Fibroblast of lung (primary cell): ENCODE data around the gene HPRT1. TPM values are rescaled to one million over a fixed set of nuclear protein-coding genes. Genes with fewer than 3 reads are reported as not detected.
A peak's percentile ranks its signal among the peaks of the same experiment; 100 is the strongest.

Experiments
- DNase-seq, 2 donors: peaks; one replicate each; pipeline versions ENCODE4 v3.0.0 to v3.0.0-alpha.2; 2010; ENCODE audit warnings: low read depth in 2 of 2
- H2AFZ ChIP-seq: 2 replicates; pipeline ENCODE4 v1.5.1; 2012; ENCODE audit warnings: low read length, control low read depth, inconsistent platforms
- H3K27ac ChIP-seq: 2 replicates; pipeline ENCODE4 v1.5.1; 2011; ENCODE audit warnings: low read length, control low read depth; ENCODE audit not compliant: insufficient read depth
- H3K27me3 ChIP-seq: 2 replicates; pipeline ENCODE4 v1.5.1; 2011; ENCODE audit warnings: mild to moderate bottlenecking, low read length; ENCODE audit not compliant: control insufficient read depth, insufficient read depth
- H3K36me3 ChIP-seq: 2 replicates; pipeline ENCODE4 v1.5.1; 2011; ENCODE audit warnings: low read length; ENCODE audit not compliant: control insufficient read depth, insufficient read depth
- H3K4me1 ChIP-seq: 2 replicates; pipeline ENCODE4 v1.5.1; 2011; ENCODE audit warnings: low read length; ENCODE audit not compliant: control insufficient read depth, insufficient read depth; ENCODE audit errors: extremely low read depth
- H3K4me2 ChIP-seq: 2 replicates; pipeline ENCODE4 v1.5.1; 2011; ENCODE audit warnings: low read length, control low read depth; ENCODE audit not compliant: insufficient read depth; ENCODE audit errors: extremely low read depth
- H3K4me3 ChIP-seq, 4 experiments: fragments of 200-600 bp in 1 of 4; sonication (generic) in 1 of 4; replicated peaks in 1 of 4; 2 replicates each; pipeline ENCODE4 v1.5.1; 2011 to 2016; ENCODE audit warnings: low read length in 4 of 4, low read depth in 3 of 4, mild to moderate bottlenecking in 3 of 4, control low read depth in 2 of 4, inconsistent platforms in 1 of 4, mixed read lengths in 1 of 4; ENCODE audit not compliant: insufficient read depth in 1 of 4; ENCODE audit errors: control extremely low read depth in 1 of 4
- H3K79me2 ChIP-seq: 2 replicates; pipeline ENCODE4 v1.5.1; 2012; ENCODE audit warnings: mild to moderate bottlenecking, low read length, inconsistent platforms; ENCODE audit not compliant: control insufficient read depth, insufficient read depth
- H3K9ac ChIP-seq: 2 replicates; pipeline ENCODE4 v1.5.1; 2011; ENCODE audit warnings: mild to moderate bottlenecking, low read length, control low read depth; ENCODE audit not compliant: insufficient read depth
- H3K9me3 ChIP-seq: 2 replicates; pipeline ENCODE4 v1.5.1; 2012; ENCODE audit warnings: low read depth, low read length; ENCODE audit not compliant: control insufficient read depth, insufficient read depth
- H4K20me1 ChIP-seq: 2 replicates; pipeline ENCODE4 v1.5.1; 2011; ENCODE audit warnings: low read length; ENCODE audit not compliant: control insufficient read depth, insufficient read depth; ENCODE audit errors: extremely low read depth
- EZH2 ChIP-seq: IDR thresholded peaks from 2 replicates; pipeline ENCODE4 v1.5.1; 2012; ENCODE audit warnings: low read length, control low read depth, mild to moderate bottlenecking; ENCODE audit errors: missing control alignments
- polyA plus RNA-seq, 2 donors: library from polyadenylated mRNA; depleted of rRNA in 1 of 2; stranded (reverse) in 1 of 2; unstranded in 1 of 2; fragments of >200 nt; gene quantifications; 2 replicates each; pipeline ENCODE4 v1.2.1, GENCODE V29; 2011 to 2012; ENCODE audit warnings: missing spikeins in 1 of 2
- total RNA-seq: library from RNA; depleted of rRNA; stranded (reverse); fragments of >200 nt; gene quantifications from 2 replicates; pipeline ENCODE4 v1.2.1, GENCODE V29; 2014
- TF ChIP-seq, protein P1 (sequence below), 2 donors: IDR thresholded peaks in 1 of 2; conservative IDR thresholded peaks in 1 of 2; 1 replicate in 1 of 2; 2 replicates in 1 of 2; pipeline ENCODE4 v1.5.1; 2011 to 2012; ENCODE audit warnings: low read length in 2 of 2, control low read depth in 1 of 2, inconsistent platforms in 1 of 2, low read depth in 1 of 2, mild to moderate bottlenecking in 1 of 2

HPRT1 gene
- total and polyA plus RNA-seq, 2 donors (not counting 1 experiment from before 2014, with no cell fraction given) = 23.0 to 51.8 TPM

DNA sequence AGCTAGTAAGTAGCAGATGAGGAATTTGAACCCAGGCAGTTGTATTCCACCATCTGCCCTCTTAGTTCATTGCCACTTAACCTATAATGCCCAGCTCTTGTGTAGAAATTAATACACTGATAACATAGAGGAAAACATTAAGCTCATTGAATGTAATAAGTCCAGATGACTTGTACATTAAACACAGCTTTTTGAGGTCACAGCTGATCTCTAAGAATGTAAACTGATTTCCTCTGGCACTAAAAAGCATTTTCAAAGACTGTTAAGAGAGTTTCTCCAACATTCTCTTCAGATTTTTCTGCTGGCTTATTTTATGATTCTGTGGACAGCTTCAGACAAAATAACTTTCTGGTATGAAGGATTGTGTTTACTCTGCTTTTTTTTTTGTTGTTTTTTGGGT, 42.7 kb downstream of the HPRT1 start:
- H3K4me2 ChIP-seq = no peak overlapping the region
- no peaks in the 10 kb centered on the region for H3K27me3 ChIP-seq
- no peak overlapping the region for H2AFZ ChIP-seq
- no peaks in the 10 kb centered on the region for H3K9me3 ChIP-seq
- no peak overlapping the region for H3K9ac ChIP-seq
- no peaks in the 10 kb centered on the region for H4K20me1 ChIP-seq
- TF ChIP-seq EZH2 = no peak
- TF ChIP-seq, protein P1, sequence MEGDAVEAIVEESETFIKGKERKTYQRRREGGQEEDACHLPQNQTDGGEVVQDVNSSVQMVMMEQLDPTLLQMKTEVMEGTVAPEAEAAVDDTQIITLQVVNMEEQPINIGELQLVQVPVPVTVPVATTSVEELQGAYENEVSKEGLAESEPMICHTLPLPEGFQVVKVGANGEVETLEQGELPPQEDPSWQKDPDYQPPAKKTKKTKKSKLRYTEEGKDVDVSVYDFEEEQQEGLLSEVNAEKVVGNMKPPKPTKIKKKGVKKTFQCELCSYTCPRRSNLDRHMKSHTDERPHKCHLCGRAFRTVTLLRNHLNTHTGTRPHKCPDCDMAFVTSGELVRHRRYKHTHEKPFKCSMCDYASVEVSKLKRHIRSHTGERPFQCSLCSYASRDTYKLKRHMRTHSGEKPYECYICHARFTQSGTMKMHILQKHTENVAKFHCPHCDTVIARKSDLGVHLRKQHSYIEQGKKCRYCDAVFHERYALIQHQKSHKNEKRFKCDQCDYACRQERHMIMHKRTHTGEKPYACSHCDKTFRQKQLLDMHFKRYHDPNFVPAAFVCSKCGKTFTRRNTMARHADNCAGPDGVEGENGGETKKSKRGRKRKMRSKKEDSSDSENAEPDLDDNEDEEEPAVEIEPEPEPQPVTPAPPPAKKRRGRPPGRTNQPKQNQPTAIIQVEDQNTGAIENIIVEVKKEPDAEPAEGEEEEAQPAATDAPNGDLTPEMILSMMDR (conservative IDR thresholded peaks at IDR 0.05 in 1 of 2, IDR thresholded peaks at IDR 0.05 in 1 of 2; ENCODE audit: low read depth in 1 of 2, low read length in 2 of 2) = no peak
- H3K36me3 ChIP-seq = no peaks in the 10 kb centered on the region
- no peaks in the 10 kb centered on the region for H3K79me2 ChIP-seq
- no peak overlapping the region for H3K27ac ChIP-seq
- H3K4me1 ChIP-seq = peaks cover 3% of the 10 kb centered on the region
- H3K4me3 ChIP-seq = no peak overlapping the region
- DNase-seq = peak; percentile 21 to 55

DNA sequence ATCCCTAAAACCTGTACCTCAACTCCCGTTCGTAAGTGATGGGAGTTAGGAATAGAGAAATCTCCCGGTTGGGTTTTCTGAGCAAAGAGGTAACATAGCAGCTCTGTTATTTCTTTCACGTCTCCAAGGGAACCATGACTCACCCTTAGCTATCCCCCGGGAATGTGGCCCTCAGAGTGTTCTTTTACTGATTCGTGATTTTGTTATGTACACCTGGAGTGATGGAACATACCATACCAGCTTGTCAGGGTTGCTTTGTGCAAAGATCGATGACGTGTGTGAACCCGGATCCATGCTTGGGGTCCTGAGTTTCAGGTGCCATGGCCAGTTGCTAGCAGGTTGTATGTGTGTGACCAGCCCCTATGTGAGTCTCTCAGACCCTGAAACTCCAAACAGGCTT, 52.6 kb downstream of the HPRT1 start:
- TF ChIP-seq, protein P1 (conservative IDR thresholded peaks at IDR 0.05 in 1 of 2, IDR thresholded peaks at IDR 0.05 in 1 of 2; ENCODE audit: low read depth in 1 of 2, low read length in 2 of 2) = no peak
- TF ChIP-seq EZH2 = no peak
- H3K79me2 ChIP-seq = no peaks in the 10 kb centered on the region
- peak; percentile 64 to 86 for DNase-seq
- H3K36me3 ChIP-seq = no peaks in the 10 kb centered on the region
- no peak overlapping the region for H3K4me3 ChIP-seq
- no peaks in the 10 kb centered on the region for H4K20me1 ChIP-seq
- no peak overlapping the region for H2AFZ ChIP-seq
- no peaks in the 10 kb centered on the region for H3K27me3 ChIP-seq
- H3K9me3 ChIP-seq = no peaks in the 10 kb centered on the region
- no peaks in the 10 kb centered on the region for H3K4me1 ChIP-seq
- peak overlapping the region; percentile 88 for H3K27ac ChIP-seq
- H3K4me2 ChIP-seq = no peak overlapping the region
- no peak overlapping the region for H3K9ac ChIP-seq

DNA sequence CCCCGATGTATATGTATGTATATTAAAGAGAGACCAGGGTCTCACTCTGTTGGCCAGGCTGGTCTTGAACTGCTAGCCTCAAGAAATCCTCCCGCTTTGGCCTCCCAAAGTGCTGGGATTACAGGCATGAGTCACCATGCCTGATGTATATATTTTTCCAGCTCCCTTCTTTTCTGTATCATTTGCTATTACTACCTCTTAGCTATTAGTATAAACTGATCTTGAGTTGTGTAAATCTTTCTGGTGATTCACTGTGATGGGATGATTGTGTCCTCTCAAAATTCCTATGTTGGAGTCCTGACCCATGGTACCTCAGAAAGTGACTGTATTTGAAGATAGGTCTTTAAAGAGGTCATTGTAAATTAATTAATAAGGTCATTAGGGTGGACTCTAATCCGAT, 53.1 kb downstream of the HPRT1 start:
- Histone ChIP-seq H3K4me3 (no peak overlapping the region), H3K4me1 (no peaks in the 10 kb centered on the region), H4K20me1 (no peaks in the 10 kb centered on the region), H3K79me2 (no peaks in the 10 kb centered on the region), H3K36me3 (no peaks in the 10 kb centered on the region), H3K9ac (no peak overlapping the region), H3K9me3 (no peaks in the 10 kb centered on the region), H3K27me3 (no peaks in the 10 kb centered on the region), H2AFZ (no peak overlapping the region), H3K4me2 (no peak overlapping the region), H3K27ac (peak overlapping the region; percentile 88)
- peak in 1 of 2 donors; percentile 18 for DNase-seq
- TF ChIP-seq EZH2 = no peak
- TF ChIP-seq, protein P1 (conservative IDR thresholded peaks at IDR 0.05 in 1 of 2, IDR thresholded peaks at IDR 0.05 in 1 of 2; ENCODE audit: low read depth in 1 of 2, low read length in 2 of 2) = no peak
